Measurements from ENCODE around the gene CLTCL1.

The CLTCL1 gene

DNA sequence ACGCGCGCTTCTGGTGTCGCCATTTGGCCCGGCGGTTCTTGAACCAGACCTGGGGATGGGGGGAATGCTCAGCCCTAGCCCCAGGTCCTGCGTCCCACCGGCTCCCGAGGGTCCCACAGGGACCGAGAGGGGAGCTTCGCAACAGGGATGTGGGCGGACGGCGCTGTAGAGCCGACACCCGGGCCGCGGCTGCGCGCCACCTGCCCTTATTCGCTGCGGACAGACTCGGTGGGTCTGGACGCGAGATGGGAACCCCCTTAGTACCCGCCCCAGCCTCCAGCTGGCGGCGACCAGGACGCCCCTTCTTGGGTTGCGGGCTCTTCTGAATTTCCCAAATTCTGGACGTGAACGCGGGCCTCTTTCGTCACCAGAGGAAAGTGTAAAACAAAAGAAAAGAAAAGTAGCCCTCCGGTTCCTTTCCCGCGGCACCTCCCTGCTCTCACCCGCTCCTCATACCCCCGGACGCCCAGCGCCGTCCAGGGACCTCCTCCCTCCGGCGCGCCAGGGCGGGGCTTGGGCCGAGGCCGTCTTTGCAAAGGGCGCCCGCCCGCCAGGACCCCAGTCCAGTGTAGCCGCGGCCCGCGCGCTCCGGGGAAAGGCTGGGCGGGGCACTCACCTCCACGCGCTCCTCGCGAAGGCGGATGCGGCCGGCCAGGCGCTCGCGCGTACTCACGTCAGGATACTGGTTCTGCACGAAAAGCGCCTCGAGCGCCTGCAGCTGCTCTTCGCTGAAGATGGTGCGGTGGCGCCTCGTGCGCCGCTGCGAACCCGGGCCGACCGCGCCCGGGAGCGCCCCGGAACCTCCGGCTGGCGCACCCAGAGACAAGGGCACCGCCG lies 142.3 kb downstream of the CLTCL1 start:
- H3K4me3 Mint-ChIP-seq = peak overlapping the region; percentile 25
- no peak overlapping the region for H3K27ac Mint-ChIP-seq
- peaks cover 58% of the 10 kb centered on the region for H3K27me3 Mint-ChIP-seq (ENCODE audit: low read depth)
- no peaks in the 10 kb centered on the region for H3K9me3 Mint-ChIP-seq
- no peak for DNase-seq (ENCODE audit: low spot score)
- H3K4me1 Mint-ChIP-seq (ENCODE audit: low read depth) = peaks cover 7% of the 10 kb centered on the region
- peaks cover 2% of the 10 kb centered on the region for H3K36me3 Mint-ChIP-seq (ENCODE audit: low read depth)

DNA sequence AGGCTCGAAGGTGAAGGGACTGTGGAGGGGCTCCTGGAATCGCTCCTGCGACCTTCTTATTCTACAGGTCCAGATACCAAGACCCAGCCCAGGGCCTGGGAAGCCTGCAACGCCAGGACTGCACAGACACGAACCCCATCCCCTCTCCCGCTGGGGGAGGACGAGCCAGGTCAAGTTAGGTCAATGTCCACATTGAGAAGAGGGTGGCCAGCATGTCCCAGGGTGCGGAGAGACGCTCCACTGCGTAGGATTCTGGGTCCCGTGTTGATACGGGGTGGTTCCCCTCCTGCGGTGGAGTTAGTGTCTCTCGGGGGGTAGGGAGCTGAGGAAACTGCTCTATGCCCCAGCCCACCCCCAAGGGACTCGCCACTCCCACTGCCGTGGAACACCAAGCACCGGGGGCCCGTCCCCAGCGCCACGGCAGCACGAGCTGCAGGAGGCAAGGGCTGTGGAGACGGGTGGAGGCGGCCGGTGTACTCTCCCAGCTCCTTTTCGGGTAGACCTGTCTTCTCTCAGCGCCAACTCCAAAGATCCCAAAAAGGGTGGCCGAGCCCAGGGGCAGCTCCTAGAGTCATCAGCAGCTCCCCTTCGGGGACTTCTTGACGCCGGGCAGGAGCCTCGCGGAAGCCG lies 143.0 kb downstream of the CLTCL1 start:
- peaks cover 7% of the 10 kb centered on the region for H3K36me3 Mint-ChIP-seq (ENCODE audit: low read depth)
- peaks cover 54% of the 10 kb centered on the region for H3K27me3 Mint-ChIP-seq (ENCODE audit: low read depth)
- H3K9me3 Mint-ChIP-seq = no peaks in the 10 kb centered on the region
- H3K4me3 Mint-ChIP-seq = no peak overlapping the region
- no peak overlapping the region for H3K27ac Mint-ChIP-seq
- DNase-seq (ENCODE audit: low spot score) = no peak
- peaks cover 13% of the 10 kb centered on the region for H3K4me1 Mint-ChIP-seq (ENCODE audit: low read depth)

GRCh38 chr22:19147195-19147780 lies 144.2 kb downstream of the CLTCL1 start:
- peaks cover 16% of the 10 kb centered on the region for H3K4me1 Mint-ChIP-seq (ENCODE audit: low read depth)
- DNase-seq (ENCODE audit: low spot score) = no peak
- H3K36me3 Mint-ChIP-seq (ENCODE audit: low read depth) = peaks cover 9% of the 10 kb centered on the region
- no peak overlapping the region for H3K27ac Mint-ChIP-seq
- peak overlapping the region; percentile 13 for H3K4me3 Mint-ChIP-seq
- H3K9me3 Mint-ChIP-seq = no peaks in the 10 kb centered on the region
- H3K27me3 Mint-ChIP-seq (ENCODE audit: low read depth) = peaks cover 45% of the 10 kb centered on the region

DNA sequence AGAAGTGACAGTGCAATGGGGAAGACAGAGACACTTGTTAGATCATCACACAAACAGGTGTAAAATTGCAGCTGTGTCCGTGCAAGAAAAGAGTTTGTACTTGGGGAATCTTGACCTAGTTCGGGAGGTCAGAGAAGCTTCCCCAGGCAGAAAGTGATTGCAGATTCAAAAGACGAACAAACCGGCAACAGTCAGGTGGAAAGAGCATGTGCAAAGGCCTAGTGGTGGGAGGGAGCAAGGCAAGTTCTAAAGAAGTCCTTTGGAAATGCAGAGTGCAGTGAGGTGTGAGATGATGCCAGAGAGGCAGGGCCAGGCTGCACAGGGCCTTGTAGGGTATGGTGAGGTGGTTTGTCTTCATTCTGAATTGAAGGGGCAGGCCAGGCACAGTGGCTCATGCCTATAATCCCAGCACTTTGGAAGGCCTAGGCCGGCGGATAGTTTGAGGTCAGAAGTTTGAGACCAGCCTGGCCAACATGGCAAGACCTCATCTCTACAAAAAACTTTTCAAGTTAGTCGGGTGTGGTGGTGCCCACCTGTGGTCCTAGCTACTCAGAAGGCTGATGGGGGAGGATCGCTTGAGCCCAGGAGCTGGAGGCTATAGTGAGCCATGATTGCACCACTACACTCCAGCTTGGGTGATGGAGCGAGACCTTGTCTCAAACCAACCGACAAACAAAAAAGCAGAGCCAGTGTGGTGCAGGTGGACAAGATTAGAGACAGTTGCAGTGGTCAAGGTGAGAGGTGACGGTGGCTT lies 145.1 kb downstream of the CLTCL1 start:
- Mint-ChIP-seq H3K4me1 (ENCODE audit: low read depth) (peaks cover 16% of the 10 kb centered on the region), H3K4me3 (no peak overlapping the region), H3K9me3 (no peaks in the 10 kb centered on the region), H3K27ac (no peak overlapping the region), H3K36me3 (ENCODE audit: low read depth) (peaks cover 14% of the 10 kb centered on the region), H3K27me3 (ENCODE audit: low read depth) (peaks cover 37% of the 10 kb centered on the region)
- DNase-seq (ENCODE audit: low spot score) = no peak

DNA sequence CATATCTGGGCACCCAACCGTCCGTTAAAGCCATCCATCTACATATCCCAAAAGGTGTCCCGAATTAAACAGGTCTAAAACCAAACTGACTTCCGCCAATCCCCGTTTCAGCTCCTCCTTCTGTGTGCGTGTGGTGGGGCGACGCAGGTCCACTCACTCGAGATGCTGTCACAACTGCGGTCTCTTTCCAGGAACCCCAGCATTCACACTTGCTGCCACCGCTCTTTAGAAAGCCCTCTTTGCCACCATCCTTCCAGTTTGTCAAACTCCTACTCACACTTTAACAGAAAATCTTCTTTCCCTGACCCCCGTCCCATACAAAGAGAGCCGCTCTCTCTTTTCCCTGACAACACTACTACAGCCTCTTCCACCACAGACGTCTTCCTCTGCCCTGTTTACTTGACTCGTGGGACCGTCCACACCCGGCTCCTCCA lies 147.5 kb downstream of the CLTCL1 start:
- no peaks in the 10 kb centered on the region for H3K9me3 Mint-ChIP-seq
- peak overlapping the region; percentile 99 for H3K27ac Mint-ChIP-seq
- peaks cover 24% of the 10 kb centered on the region for H3K36me3 Mint-ChIP-seq (ENCODE audit: low read depth)
- peaks cover 27% of the 10 kb centered on the region for H3K27me3 Mint-ChIP-seq (ENCODE audit: low read depth)
- H3K4me1 Mint-ChIP-seq (ENCODE audit: low read depth) = peaks cover 13% of the 10 kb centered on the region
- H3K4me3 Mint-ChIP-seq = peak overlapping the region; percentile 100
- peak; percentile 38 for DNase-seq (ENCODE audit: low spot score)

GRCh38 chr22:19143212-19143611 lies 148.3 kb downstream of the CLTCL1 start:
- H3K4me3 Mint-ChIP-seq = peak overlapping the region; percentile 100
- peak overlapping the region; percentile 99 for H3K27ac Mint-ChIP-seq
- H3K9me3 Mint-ChIP-seq = no peaks in the 10 kb centered on the region
- peaks cover 19% of the 10 kb centered on the region for H3K27me3 Mint-ChIP-seq (ENCODE audit: low read depth)
- peaks cover 13% of the 10 kb centered on the region for H3K4me1 Mint-ChIP-seq (ENCODE audit: low read depth)
- no peak for DNase-seq (ENCODE audit: low spot score)
- H3K36me3 Mint-ChIP-seq (ENCODE audit: low read depth) = peaks cover 24% of the 10 kb centered on the region

- Mint-ChIP-seq H3K4me1 (ENCODE audit: low read depth) (peaks cover 13% of the 10 kb centered on the region), H3K4me3 (peak overlapping the region; percentile 34), H3K9me3 (no peaks in the 10 kb centered on the region), H3K27ac (no peak overlapping the region), H3K27me3 (ENCODE audit: low read depth) (peaks cover 11% of the 10 kb centered on the region), H3K36me3 (ENCODE audit: low read depth) (peaks cover 28% of the 10 kb centered on the region)
- DNase-seq (ENCODE audit: low spot score) = no peak
Measured at GRCh38 chr22:19142394-19142793, 149.1 kb downstream of the CLTCL1 start.

DNA sequence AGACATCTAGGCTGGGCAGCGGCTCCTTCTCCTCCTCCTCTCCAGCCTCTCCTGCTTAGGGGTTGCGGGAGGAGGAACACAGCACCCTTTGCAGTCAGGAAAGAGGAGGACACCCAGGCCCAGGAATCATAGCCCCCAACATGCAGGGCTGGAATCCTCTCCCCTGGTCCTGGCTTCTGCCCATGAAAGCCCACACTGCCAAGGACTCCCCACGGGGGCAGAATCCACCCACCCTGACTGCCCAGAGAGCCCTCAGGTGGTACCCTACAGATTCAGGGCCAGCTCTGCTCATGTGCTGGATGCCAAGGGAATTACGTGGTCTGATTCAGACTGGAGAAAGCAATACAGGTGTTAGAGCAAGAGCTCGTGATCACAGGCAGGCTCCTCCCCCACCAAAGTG lies 151.5 kb downstream of the CLTCL1 start:
- peaks cover 2% of the 10 kb centered on the region for H3K27me3 Mint-ChIP-seq (ENCODE audit: low read depth)
- H3K27ac Mint-ChIP-seq = no peak overlapping the region
- H3K4me1 Mint-ChIP-seq (ENCODE audit: low read depth) = peaks cover 13% of the 10 kb centered on the region
- no peak for DNase-seq (ENCODE audit: low spot score)
- peaks cover 43% of the 10 kb centered on the region for H3K36me3 Mint-ChIP-seq (ENCODE audit: low read depth)
- no peak overlapping the region for H3K4me3 Mint-ChIP-seq
- no peaks in the 10 kb centered on the region for H3K9me3 Mint-ChIP-seq

DNA sequence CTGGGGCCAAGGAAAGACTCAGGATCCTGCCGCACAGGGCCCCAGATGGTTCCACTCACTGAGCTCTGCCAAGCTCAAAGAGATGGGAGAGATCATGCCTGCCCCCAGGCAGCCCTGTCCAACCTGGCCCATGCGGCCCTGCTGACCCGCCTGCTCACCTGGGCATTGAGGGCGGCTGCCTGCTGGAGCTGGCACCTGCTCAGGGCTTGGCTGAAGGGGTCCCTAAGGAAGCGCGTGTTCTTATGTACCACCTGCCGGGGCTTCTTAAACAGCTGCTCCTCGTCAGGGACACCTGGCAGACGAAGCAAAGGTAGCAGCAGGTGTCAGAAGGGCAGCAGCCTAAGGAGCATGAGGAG lies 152.5 kb downstream of the CLTCL1 start:
- peaks cover 6% of the 10 kb centered on the region for H3K4me1 Mint-ChIP-seq (ENCODE audit: low read depth)
- no peaks in the 10 kb centered on the region for H3K9me3 Mint-ChIP-seq
- H3K36me3 Mint-ChIP-seq (ENCODE audit: low read depth) = peaks cover 40% of the 10 kb centered on the region
- H3K27me3 Mint-ChIP-seq (ENCODE audit: low read depth) = no peaks in the 10 kb centered on the region
- H3K4me3 Mint-ChIP-seq = no peak overlapping the region
- no peak overlapping the region for H3K27ac Mint-ChIP-seq
- no peak for DNase-seq (ENCODE audit: low spot score)

GRCh38 chr22:19138217-19139000 lies 153.1 kb downstream of the CLTCL1 start:
- H3K9me3 Mint-ChIP-seq = no peaks in the 10 kb centered on the region
- no peaks in the 10 kb centered on the region for H3K27me3 Mint-ChIP-seq (ENCODE audit: low read depth)
- H3K4me3 Mint-ChIP-seq = no peak overlapping the region
- H3K4me1 Mint-ChIP-seq (ENCODE audit: low read depth) = peaks cover 2% of the 10 kb centered on the region
- DNase-seq (ENCODE audit: low spot score) = no peak
- peaks cover 37% of the 10 kb centered on the region for H3K36me3 Mint-ChIP-seq (ENCODE audit: low read depth)
- H3K27ac Mint-ChIP-seq = no peak overlapping the region

- H3K9me3 Mint-ChIP-seq = no peaks in the 10 kb centered on the region
- no peak overlapping the region for H3K4me3 Mint-ChIP-seq
- H3K4me1 Mint-ChIP-seq (ENCODE audit: low read depth) = no peaks in the 10 kb centered on the region
- DNase-seq (ENCODE audit: low spot score) = no peak
- H3K27me3 Mint-ChIP-seq (ENCODE audit: low read depth) = no peaks in the 10 kb centered on the region
- H3K36me3 Mint-ChIP-seq (ENCODE audit: low read depth) = peaks cover 36% of the 10 kb centered on the region
- H3K27ac Mint-ChIP-seq = no peak overlapping the region
Measured at GRCh38 chr22:19137384-19138216, 153.9 kb downstream of the CLTCL1 start.

- Mint-ChIP-seq H3K27me3 (ENCODE audit: low read depth) (no peaks in the 10 kb centered on the region), H3K36me3 (ENCODE audit: low read depth) (peaks cover 33% of the 10 kb centered on the region), H3K4me3 (no peak overlapping the region), H3K27ac (no peak overlapping the region), H3K9me3 (no peaks in the 10 kb centered on the region), H3K4me1 (ENCODE audit: low read depth) (no peaks in the 10 kb centered on the region)
- no peak for DNase-seq (ENCODE audit: low spot score)
Measured at GRCh38 chr22:19136915-19137314, 154.6 kb downstream of the CLTCL1 start.
